ENCODE results near the gene EVX2.

EVX2 gene

GRCh38 chr2:176076796-176077195 lies 7.0 kb downstream of the EVX2 start:
- Histone ChIP-seq H3K4me1 (ENCODE audit: insufficient read depth, low read length) (no peaks in the 10 kb centered on the region), H3K27me3 (ENCODE audit: insufficient read depth, low read length, poor library complexity) (peaks cover 26% of the 10 kb centered on the region), H3K9me3 (ENCODE audit: insufficient read depth, low read length, severe bottlenecking) (no peaks in the 10 kb centered on the region), H3K4me3 (ENCODE audit: low read depth in 1 of 2, low read length in 2 of 2) (no peak overlapping the region), H3K9ac (ENCODE audit: low read depth, low read length) (no peak overlapping the region), H4K20me1 (ENCODE audit: insufficient read depth, low read length) (no peaks in the 10 kb centered on the region), H2AFZ (ENCODE audit: low read depth, low read length) (no peak overlapping the region), H3K79me2 (ENCODE audit: insufficient read depth, low read length) (no peaks in the 10 kb centered on the region), H3K4me2 (ENCODE audit: insufficient read depth, low read length) (no peak overlapping the region), H3K36me3 (ENCODE audit: insufficient read depth, low read length) (no peaks in the 10 kb centered on the region), H3K27ac (ENCODE audit: low read length) (no peak overlapping the region)
- TF ChIP-seq CTCF (IDR thresholded peaks at IDR 0.05; ENCODE audit: borderline replicate concordance, extremely low read depth, low read length, poor library complexity, severe bottlenecking) = no peak
- no peak for TF ChIP-seq EZH2 (IDR thresholded peaks at IDR 0.05; ENCODE audit: borderline replicate concordance, low read depth, low read length, severe bottlenecking)
- ATAC-seq (ENCODE audit: insufficient read depth, low read depth) (no peak), DNase-seq (no peak)

- Histone ChIP-seq H3K4me3 (ENCODE audit: low read depth in 1 of 2, low read length in 2 of 2) (no peak overlapping the region), H3K9me3 (ENCODE audit: insufficient read depth, low read length, severe bottlenecking) (no peaks in the 10 kb centered on the region), H4K20me1 (ENCODE audit: insufficient read depth, low read length) (no peaks in the 10 kb centered on the region), H3K27me3 (ENCODE audit: insufficient read depth, low read length, poor library complexity) (peaks cover 26% of the 10 kb centered on the region), H3K4me2 (ENCODE audit: insufficient read depth, low read length) (no peak overlapping the region), H3K79me2 (ENCODE audit: insufficient read depth, low read length) (no peaks in the 10 kb centered on the region), H2AFZ (ENCODE audit: low read depth, low read length) (no peak overlapping the region), H3K36me3 (ENCODE audit: insufficient read depth, low read length) (no peaks in the 10 kb centered on the region), H3K9ac (ENCODE audit: low read depth, low read length) (no peak overlapping the region), H3K27ac (ENCODE audit: low read length) (no peak overlapping the region), H3K4me1 (ENCODE audit: insufficient read depth, low read length) (no peaks in the 10 kb centered on the region)
- TF ChIP-seq CTCF (IDR thresholded peaks at IDR 0.05; ENCODE audit: borderline replicate concordance, extremely low read depth, low read length, poor library complexity, severe bottlenecking) = no peak
- TF ChIP-seq EZH2 (IDR thresholded peaks at IDR 0.05; ENCODE audit: borderline replicate concordance, low read depth, low read length, severe bottlenecking) = no peak
- ATAC-seq (ENCODE audit: insufficient read depth, low read depth) = no peak
- no peak for DNase-seq
These were observed 7.7 kb downstream of the EVX2 start for GRCh38 chr2:176076063-176076462.

- no peaks in the 10 kb centered on the region for H4K20me1 ChIP-seq (ENCODE audit: insufficient read depth, low read length)
- no peak overlapping the region for H2AFZ ChIP-seq (ENCODE audit: low read depth, low read length)
- no peaks in the 10 kb centered on the region for H3K79me2 ChIP-seq (ENCODE audit: insufficient read depth, low read length)
- H3K9me3 ChIP-seq (ENCODE audit: insufficient read depth, low read length, severe bottlenecking) = no peaks in the 10 kb centered on the region
- no peaks in the 10 kb centered on the region for H3K4me1 ChIP-seq (ENCODE audit: insufficient read depth, low read length)
- TF ChIP-seq CTCF (IDR thresholded peaks at IDR 0.05; ENCODE audit: borderline replicate concordance, extremely low read depth, low read length, poor library complexity, severe bottlenecking) (no peak), EZH2 (IDR thresholded peaks at IDR 0.05; ENCODE audit: borderline replicate concordance, low read depth, low read length, severe bottlenecking) (no peak)
- H3K36me3 ChIP-seq (ENCODE audit: insufficient read depth, low read length) = no peaks in the 10 kb centered on the region
- no peak overlapping the region for H3K27ac ChIP-seq (ENCODE audit: low read length)
- DNase-seq (no peak), ATAC-seq (ENCODE audit: insufficient read depth, low read depth) (no peak)
- no peak overlapping the region for H3K4me3 ChIP-seq (ENCODE audit: low read depth in 1 of 2, low read length in 2 of 2)
- peaks cover 26% of the 10 kb centered on the region for H3K27me3 ChIP-seq (ENCODE audit: insufficient read depth, low read length, poor library complexity)
- no peak overlapping the region for H3K9ac ChIP-seq (ENCODE audit: low read depth, low read length)
- no peak overlapping the region for H3K4me2 ChIP-seq (ENCODE audit: insufficient read depth, low read length)
These were observed 8.3 kb downstream of the EVX2 start for GRCh38 chr2:176075481-176075880.

GRCh38 chr2:176074919-176075425 lies 8.8 kb downstream of the EVX2 start:
- H3K36me3 ChIP-seq (ENCODE audit: insufficient read depth, low read length) = no peaks in the 10 kb centered on the region
- H3K4me1 ChIP-seq (ENCODE audit: insufficient read depth, low read length) = no peaks in the 10 kb centered on the region
- no peak for TF ChIP-seq EZH2 (IDR thresholded peaks at IDR 0.05; ENCODE audit: borderline replicate concordance, low read depth, low read length, severe bottlenecking)
- no peak for TF ChIP-seq CTCF (IDR thresholded peaks at IDR 0.05; ENCODE audit: borderline replicate concordance, extremely low read depth, low read length, poor library complexity, severe bottlenecking)
- peaks cover 26% of the 10 kb centered on the region for H3K27me3 ChIP-seq (ENCODE audit: insufficient read depth, low read length, poor library complexity)
- no peaks in the 10 kb centered on the region for H4K20me1 ChIP-seq (ENCODE audit: insufficient read depth, low read length)
- no peak overlapping the region for H3K4me2 ChIP-seq (ENCODE audit: insufficient read depth, low read length)
- no peak overlapping the region for H3K9ac ChIP-seq (ENCODE audit: low read depth, low read length)
- no peaks in the 10 kb centered on the region for H3K9me3 ChIP-seq (ENCODE audit: insufficient read depth, low read length, severe bottlenecking)
- no peak overlapping the region for H3K4me3 ChIP-seq (ENCODE audit: low read depth in 1 of 2, low read length in 2 of 2)
- no peak overlapping the region for H2AFZ ChIP-seq (ENCODE audit: low read depth, low read length)
- H3K27ac ChIP-seq (ENCODE audit: low read length) = no peak overlapping the region
- DNase-seq (no peak), ATAC-seq (ENCODE audit: insufficient read depth, low read depth) (no peak)
- H3K79me2 ChIP-seq (ENCODE audit: insufficient read depth, low read length) = no peaks in the 10 kb centered on the region

Data from DND-41 (cell line).